IPS-11a (cell line): ENCODE results near the gene GCKR.

ENCODE experiments used
- H3K4me3 ChIP-seq: one replicate; pipeline ENCODE4 v1.5.1; 2013; ENCODE audit warnings: low read depth, low read length, control low read depth

Gene GCKR

DNA sequence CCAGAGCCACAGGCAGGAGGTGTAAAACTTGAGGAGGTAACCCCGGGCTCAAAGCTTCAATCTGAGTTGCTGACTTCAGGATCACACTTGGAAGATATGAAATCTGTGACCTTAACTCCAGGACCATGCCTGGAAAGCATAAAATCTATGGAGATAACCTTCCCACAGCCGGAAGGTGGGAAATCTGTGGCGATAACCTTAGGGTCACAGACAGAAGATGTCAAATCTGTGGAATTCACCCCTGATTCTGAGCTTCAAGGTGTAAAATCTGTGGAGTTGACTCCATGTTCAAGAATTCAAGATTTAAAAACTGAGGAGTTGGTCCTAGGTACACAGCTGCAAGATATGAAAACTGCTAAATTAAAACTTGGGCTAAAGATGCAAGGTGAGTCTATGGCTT, 74.6 kb downstream of the GCKR start:
- H3K4me3 ChIP-seq: no peak overlapping the region

- no peak overlapping the region for H3K4me3 ChIP-seq
Measured at GRCh38 chr2:27571681-27572080, 75.0 kb downstream of the GCKR start.

DNA sequence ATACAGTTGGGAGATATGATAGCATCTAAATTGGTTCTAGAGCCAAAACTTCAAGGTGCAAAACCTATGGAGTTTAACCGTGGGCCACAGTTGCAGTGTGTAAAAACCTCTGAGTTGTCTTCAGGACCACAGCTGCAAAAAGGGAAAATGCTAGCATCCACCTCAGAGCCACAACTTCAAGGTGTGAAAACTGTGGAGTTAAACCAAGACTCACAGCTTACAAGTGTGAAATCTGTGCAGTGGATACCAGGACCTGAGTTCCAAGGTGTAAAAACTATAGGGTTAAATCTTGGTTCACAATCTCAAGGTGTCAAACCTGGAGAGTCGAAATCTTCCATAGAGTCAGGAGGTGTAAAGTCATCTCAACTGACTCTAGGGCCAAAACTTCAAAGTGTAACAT, 75.8 kb downstream of the GCKR start:
- H3K4me3 ChIP-seq: no peak overlapping the region

GRCh38 chr2:27572998-27573429, 76.4 kb downstream of the GCKR start:
- no peak overlapping the region for H3K4me3 ChIP-seq
